Kidney (tissue), 14 donors: Measurements from ENCODE around the gene SNX32. TPM values are rescaled to one million over a fixed set of nuclear protein-coding genes. Genes with fewer than 3 reads are reported as not detected.
A peak's percentile ranks its signal among the peaks of the same experiment; 100 is the strongest.

ENCODE experiments used
- DNase-seq, 5 donors: peaks; one replicate each; pipeline ENCODE4 v3.0.0-alpha.2; 2013 to 2020
- FAIRE-seq: peaks from 2 replicates; lab custom pipeline; 2012; peaks lifted over from hg19 to GRCh38; lab: Jason Lieb, UNC
- H3K27ac ChIP-seq, 2 donors: one replicate each; pipeline ENCODE4 v1.7.0; 2013; ENCODE audit warnings: low read depth in 2 of 2, low read length in 2 of 2, inconsistent platforms in 1 of 2
- H3K27me3 ChIP-seq: one replicate; pipeline ENCODE4 v1.7.1; 2013; ENCODE audit warnings: low read length, inconsistent platforms; ENCODE audit not compliant: control insufficient read depth, insufficient read depth
- H3K36me3 ChIP-seq, 3 donors: one replicate each; pipeline versions ENCODE4 v1.7.0 to v1.7.1; 2013; ENCODE audit warnings: low read length in 3 of 3, control low read depth in 1 of 3, inconsistent platforms in 1 of 3; ENCODE audit not compliant: insufficient read depth in 3 of 3, control insufficient read depth in 2 of 3
- H3K4me1 ChIP-seq, 3 donors: one replicate each; pipeline versions ENCODE4 v1.7.0 to v1.7.1; 2013; ENCODE audit warnings: low read length in 3 of 3, inconsistent platforms in 1 of 3, low read depth in 1 of 3; ENCODE audit not compliant: control insufficient read depth in 2 of 3, insufficient read depth in 2 of 3
- H3K4me3 ChIP-seq, 3 donors: one replicate each; pipeline versions ENCODE4 v1.7.0 to v1.8.1; 2013; ENCODE audit warnings: low read length in 3 of 3, control low read depth in 1 of 3, inconsistent platforms in 1 of 3
- H3K9ac ChIP-seq, 3 donors: one replicate each; pipeline versions ENCODE4 v1.7.0 to v1.7.1; 2013; ENCODE audit warnings: low read length in 3 of 3, control low read depth in 1 of 3, inconsistent platforms in 1 of 3
- H3K9me3 ChIP-seq, 3 donors: one replicate each; pipeline versions ENCODE4 v1.7.0 to v1.7.1; 2013; ENCODE audit warnings: low read length in 3 of 3, control low read depth in 1 of 3, inconsistent platforms in 1 of 3; ENCODE audit not compliant: control insufficient read depth in 2 of 3, insufficient read depth in 1 of 3
- intact Hi-C: fragments of 100-400 bp; cut with DNase I; formaldehyde crosslinking; loops from one replicate; pipeline ENCODE4 v1.11.1; 2022
- polyA plus RNA-seq: library from polyadenylated mRNA; stranded (reverse); fragments of 350-450 nt; fragmentation: Illumina TruSeq; extraction: RNeasy Lipid Tissue Mini Kit (QIAGEN cat#74804); gene quantifications from one replicate; pipeline ENCODE4 v1.2.3, GENCODE V29; 2014; ENCODE audit warnings: low read depth, low replicate concordance; ENCODE audit not compliant: insufficient read depth
- total RNA-seq: library from RNA; stranded (reverse); fragmentation: NEBNext Ultra II Directional; extraction: Animal tissue kit (Norgen Biotek cat#: 25700); gene quantifications from one replicate; pipeline ENCODE4 v1.2.1, GENCODE V29; 2021
- TF ChIP-seq, protein P1 (sequence below): IDR thresholded peaks from 3 replicates; pipeline ENCODE4 v1.5.1; 2012; ENCODE audit warnings: mild to moderate bottlenecking, moderate library complexity, borderline replicate concordance; ENCODE audit not compliant: insufficient read depth; ENCODE audit errors: extremely low read depth
- donor health status: control.
- donor health status: control.
- donor health status: control.
- donor health status: control.
- donor health status: control.
- donor health status: DM: yes; HTN: yes; CAD: no.
- donor health status: Normal renal cell carcinoma (clear cell type).

SNX32 gene
- total and polyA plus RNA-seq, 2 donors from 2014 or later = 0.43 to 1.0 TPM

DNA sequence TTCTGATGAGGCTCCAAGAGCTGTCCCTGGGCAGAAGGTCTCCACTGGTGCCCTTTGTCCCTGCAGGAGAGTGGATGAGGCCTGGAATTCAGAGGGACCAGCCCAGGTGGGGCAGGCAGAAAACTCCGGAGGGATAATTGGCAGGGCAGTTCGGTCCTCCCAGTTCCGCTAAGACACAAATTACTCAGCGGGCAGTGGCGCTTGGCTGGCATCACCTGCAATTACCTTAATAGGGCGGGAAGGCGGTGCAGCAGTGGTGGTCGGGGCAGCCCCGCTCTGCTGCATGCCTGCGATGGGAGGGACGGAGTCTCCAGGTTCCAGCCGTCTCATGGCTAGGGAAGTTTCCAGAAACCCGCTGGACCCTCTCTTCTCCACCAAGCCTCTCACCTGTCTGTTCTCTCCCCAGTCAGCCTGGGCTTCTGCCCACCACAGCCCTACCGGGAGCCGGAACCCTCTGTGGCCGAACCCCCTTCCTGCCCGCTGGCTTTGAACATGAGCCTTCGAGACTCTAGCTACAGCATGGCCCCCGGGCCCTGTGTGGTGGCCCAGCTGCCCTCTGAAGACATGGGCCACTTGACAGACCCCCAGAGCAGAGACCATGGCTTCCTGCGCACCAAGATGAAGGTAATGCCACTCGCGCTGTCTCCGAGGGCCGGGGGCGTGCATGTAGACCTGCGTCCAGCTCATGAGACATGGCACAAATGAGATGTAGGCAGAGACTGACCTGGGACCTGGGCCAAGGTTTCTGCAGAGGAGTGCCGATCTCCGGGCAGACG lies 40.0 kb upstream of the SNX32 start:
- Histone ChIP-seq H3K27me3 (no peaks in the 10 kb centered on the region), H3K9me3 (no peaks in the 10 kb centered on the region), H3K9ac (peak overlapping the region in 1 of 3 donors; percentile 47), H3K27ac (peak overlapping the region; percentile 69 to 80), H3K4me1 (peaks cover 0 to 60% (median 15%) of the 10 kb centered on the region in 3 donors), H3K36me3 (peaks cover 0 to 27% (median 6%) of the 10 kb centered on the region in 3 donors), H3K4me3 (no peak overlapping the region)
- FAIRE-seq (no peak), DNase-seq (peak in 2 of 5 donors; percentile 28 to 76)
- TF ChIP-seq, protein P1, sequence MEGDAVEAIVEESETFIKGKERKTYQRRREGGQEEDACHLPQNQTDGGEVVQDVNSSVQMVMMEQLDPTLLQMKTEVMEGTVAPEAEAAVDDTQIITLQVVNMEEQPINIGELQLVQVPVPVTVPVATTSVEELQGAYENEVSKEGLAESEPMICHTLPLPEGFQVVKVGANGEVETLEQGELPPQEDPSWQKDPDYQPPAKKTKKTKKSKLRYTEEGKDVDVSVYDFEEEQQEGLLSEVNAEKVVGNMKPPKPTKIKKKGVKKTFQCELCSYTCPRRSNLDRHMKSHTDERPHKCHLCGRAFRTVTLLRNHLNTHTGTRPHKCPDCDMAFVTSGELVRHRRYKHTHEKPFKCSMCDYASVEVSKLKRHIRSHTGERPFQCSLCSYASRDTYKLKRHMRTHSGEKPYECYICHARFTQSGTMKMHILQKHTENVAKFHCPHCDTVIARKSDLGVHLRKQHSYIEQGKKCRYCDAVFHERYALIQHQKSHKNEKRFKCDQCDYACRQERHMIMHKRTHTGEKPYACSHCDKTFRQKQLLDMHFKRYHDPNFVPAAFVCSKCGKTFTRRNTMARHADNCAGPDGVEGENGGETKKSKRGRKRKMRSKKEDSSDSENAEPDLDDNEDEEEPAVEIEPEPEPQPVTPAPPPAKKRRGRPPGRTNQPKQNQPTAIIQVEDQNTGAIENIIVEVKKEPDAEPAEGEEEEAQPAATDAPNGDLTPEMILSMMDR = no peak
- intact Hi-C loops = no loop called here

DNA sequence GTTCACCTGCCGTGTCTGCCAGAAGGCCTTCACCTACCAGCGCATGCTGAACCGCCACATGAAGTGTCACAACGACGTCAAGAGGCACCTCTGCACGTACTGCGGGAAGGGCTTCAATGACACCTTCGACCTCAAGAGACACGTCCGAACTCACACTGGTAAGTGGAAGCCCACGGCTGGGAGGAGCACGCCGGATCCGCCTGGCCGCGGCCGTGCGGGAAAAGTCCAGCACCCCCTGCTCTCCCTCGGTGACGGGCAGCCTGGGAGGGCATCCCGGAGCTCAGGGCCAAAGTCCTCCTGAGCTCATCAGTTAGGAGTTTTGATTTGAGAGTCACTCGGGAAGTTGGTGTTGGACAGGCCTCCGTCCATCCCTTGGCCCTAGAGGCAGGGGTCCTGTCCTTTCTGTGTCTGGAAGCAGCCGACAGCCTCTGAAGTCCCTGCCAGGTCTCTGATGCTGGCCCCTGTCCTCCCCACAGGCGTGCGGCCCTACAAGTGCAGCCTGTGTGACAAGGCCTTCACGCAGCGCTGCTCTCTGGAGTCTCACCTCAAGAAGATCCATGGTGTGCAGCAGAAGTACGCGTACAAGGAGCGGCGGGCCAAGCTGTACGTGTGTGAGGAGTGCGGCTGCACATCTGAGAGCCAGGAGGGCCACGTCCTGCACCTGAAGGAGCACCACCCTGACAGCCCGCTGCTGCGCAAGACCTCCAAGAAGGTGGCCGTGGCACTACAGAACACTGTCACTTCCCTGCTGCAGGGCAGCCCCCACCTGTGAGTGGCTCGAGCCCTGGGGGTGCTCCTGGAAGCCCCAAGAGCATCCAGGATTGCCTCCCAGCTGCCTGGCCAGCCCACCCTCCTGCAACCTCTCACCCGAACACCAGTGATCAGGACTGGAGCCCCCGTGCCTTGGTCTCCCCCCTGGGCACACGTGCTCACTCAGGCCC lies 38.9 kb upstream of the SNX32 start:
- peak overlapping the region; percentile 63 to 80 for H3K27ac ChIP-seq
- H3K4me1 ChIP-seq = peaks cover 0 to 52% (median 10%) of the 10 kb centered on the region in 3 donors
- FAIRE-seq = no peak
- no peaks in the 10 kb centered on the region for H3K9me3 ChIP-seq
- peak overlapping the region in 1 of 3 donors; percentile 47 for H3K9ac ChIP-seq
- peak in 2 of 5 donors; percentile 19 to 71 for DNase-seq
- H3K27me3 ChIP-seq = no peaks in the 10 kb centered on the region
- TF ChIP-seq, protein P1 = no peak
- no peak overlapping the region for H3K4me3 ChIP-seq
- intact Hi-C loops = no loop called here
- H3K36me3 ChIP-seq = peaks cover 0 to 27% (median 6%) of the 10 kb centered on the region in 3 donors

- Histone ChIP-seq H3K36me3 (peaks cover 0 to 27% (median 6%) of the 10 kb centered on the region in 3 donors), H3K27ac (no peak overlapping the region), H3K9me3 (no peaks in the 10 kb centered on the region), H3K27me3 (no peaks in the 10 kb centered on the region), H3K4me3 (no peak overlapping the region), H3K4me1 (peaks cover 0 to 33% (median 10%) of the 10 kb centered on the region in 3 donors), H3K9ac (no peak overlapping the region)
- FAIRE-seq (no peak), DNase-seq (no peak)
- intact Hi-C loops = no loop called here
- TF ChIP-seq, protein P1 = no peak
Measured at GRCh38 chr11:65796726-65797601, 36.8 kb upstream of the SNX32 start.
